HCT116 (cell line): ENCODE measurements around the gene TSPAN16. TPM values are rescaled to one million over a fixed set of nuclear protein-coding genes. Genes with fewer than 3 reads are reported as not detected.

Experiments
- ATAC-seq: fragments of 200-7000 bp; cut with Tn5 transposase; 2 replicates; pipeline ENCODE4 v1.9.1; 2020; ENCODE audit warnings: mild to moderate bottlenecking, moderate library complexity
- BruUV-seq: library from RNA; stranded (reverse); fragments of 400-500 nt; replicated peaks from 2 replicates; lab custom pipeline; 2021; lab: Mats Ljungman, UMichigan
- CTCF ChIA-PET: fragments of 300-600 bp; sonication (Branson Sonifier 250); formaldehyde crosslinking; loops from one replicate; lab custom pipeline; 2021; ENCODE audit warnings: antibody characterized with exemption; lab: Charles Lee
- POLR2A ChIA-PET: fragments of 300-600, 350-600 bp; sonication (Branson Sonifier 250); formaldehyde crosslinking; loops from one replicate; lab custom pipeline; 2021; ENCODE audit warnings: antibody characterized with exemption; lab: Charles Lee
- RAD21 ChIA-PET, 2 experiments: fragments of 300-600 bp; sonication (Branson Sonifier 250); formaldehyde crosslinking; loops; one replicate each; lab custom pipeline; 2023; ENCODE audit warnings: low total read pairs in 2 of 2; ENCODE audit not compliant: uncharacterized antibody in 2 of 2, unreplicated experiment in 2 of 2, low non-redundant PET in 1 of 2; lab: Charles Lee
- DNase-seq: peaks from one replicate; pipeline ENCODE4 v3.0.0-alpha.2; 2010; ENCODE audit warnings: low read depth, low spot score
- H2AFZ ChIP-seq: fragments of 200-600 bp; shearing (Covaris generic), sonication (generic); 2 replicates; pipeline ENCODE4 v1.6.1; 2017; ENCODE audit warnings: low read depth, mixed run types, mixed read lengths, antibody characterized with exemption, low read length; ENCODE audit not compliant: poor library complexity, severe bottlenecking
- H3K27ac ChIP-seq: 2 replicates; pipeline ENCODE4 v1.5.1; 2012; ENCODE audit warnings: low read depth, low read length
- H3K27me3 ChIP-seq: fragments of 200-600 bp; sonication (generic); 2 replicates; pipeline ENCODE4 v1.6.1; 2016; ENCODE audit warnings: mixed run types, low read length, mixed read lengths; ENCODE audit not compliant: insufficient read depth
- H3K36me3 ChIP-seq, 2 experiments: fragments of 200-500 bp in 1 of 2; fragments of 200-600 bp in 1 of 2; sonication (Bioruptor generic) in 1 of 2; sonication (generic) in 1 of 2; 2 replicates each; pipeline versions ENCODE4 v1.5.1 to v1.6.1; 2014 to 2016; ENCODE audit warnings: low read length in 2 of 2, inconsistent platforms in 1 of 2, mixed read lengths in 1 of 2, mixed run types in 1 of 2; ENCODE audit not compliant: insufficient read depth in 2 of 2, control insufficient read depth in 1 of 2
- H3K4me1 ChIP-seq, 2 experiments: fragments of 200-600 bp in 1 of 2; sonication (generic) in 1 of 2; 2 replicates each; pipeline versions ENCODE4 v1.5.1 to v1.6.1; 2012 to 2017; ENCODE audit warnings: low read length in 2 of 2, inconsistent platforms in 1 of 2, mild to moderate bottlenecking in 1 of 2, mixed read lengths in 1 of 2, mixed run types in 1 of 2, moderate library complexity in 1 of 2; ENCODE audit not compliant: insufficient read depth in 2 of 2, control insufficient read depth in 1 of 2
- H3K4me2 ChIP-seq: fragments of 200-600 bp; sonication (generic); 2 replicates; pipeline ENCODE4 v1.6.1; 2017; ENCODE audit warnings: mixed run types, low read length, mixed read lengths
- H3K4me3 ChIP-seq, 2 experiments: fragments of 200-600 bp in 1 of 2; sonication (generic) in 1 of 2; replicated peaks in 1 of 2; 2 replicates each; pipeline ENCODE4 v1.5.1; 2011 to 2016; ENCODE audit warnings: low read length in 2 of 2, control low read depth in 1 of 2, low read depth in 1 of 2, mild to moderate bottlenecking in 1 of 2, mixed read lengths in 1 of 2, mixed run types in 1 of 2
- H3K79me2 ChIP-seq: fragments of 200-600 bp; sonication (generic); 2 replicates; pipeline ENCODE4 v1.6.1; 2017; ENCODE audit warnings: mild to moderate bottlenecking, mixed run types, low read length, moderate library complexity, mixed read lengths; ENCODE audit not compliant: insufficient read depth
- H3K9ac ChIP-seq: fragments of 200-600 bp; sonication (generic); 2 replicates; pipeline ENCODE4 v1.6.1; 2016; ENCODE audit warnings: low read length, mixed read lengths
- H3K9me2 ChIP-seq: fragments of 200-600 bp; sonication (generic), shearing (Covaris generic); 2 replicates; pipeline ENCODE4 v1.6.1; 2017; ENCODE audit warnings: mixed run types, mild to moderate bottlenecking, moderate library complexity; ENCODE audit not compliant: insufficient read depth
- H3K9me3 ChIP-seq, 2 experiments: fragments of 200-500 bp in 1 of 2; fragments of 200-600 bp in 1 of 2; sonication (Bioruptor generic) in 1 of 2; sonication (generic) in 1 of 2; 2 replicates each; pipeline ENCODE4 v1.6.1; 2014 to 2017; ENCODE audit warnings: low read length in 2 of 2, mixed read lengths in 2 of 2, inconsistent platforms in 1 of 2, low read depth in 1 of 2, mild to moderate bottlenecking in 1 of 2, mixed run types in 1 of 2, moderate library complexity in 1 of 2; ENCODE audit not compliant: control insufficient read depth in 1 of 2, insufficient read depth in 1 of 2
- H4K20me1 ChIP-seq: fragments of 200-600 bp; sonication (generic), shearing (Covaris generic); 2 replicates; pipeline ENCODE4 v1.6.1; 2017; ENCODE audit warnings: mixed run types, mild to moderate bottlenecking, moderate library complexity; ENCODE audit not compliant: insufficient read depth
- CBX3 ChIP-seq: IDR thresholded peaks from 2 replicates; pipeline ENCODE4 v1.6.1; 2012; ENCODE audit warnings: low read depth
- CEBPB ChIP-seq: IDR thresholded peaks from 2 replicates; pipeline ENCODE4 v1.6.1; 2012; ENCODE audit warnings: low read depth
- EGR1 ChIP-seq: IDR thresholded peaks from 2 replicates; pipeline ENCODE4 v1.6.1; 2012; ENCODE audit warnings: low read depth
- ELF1 ChIP-seq: IDR thresholded peaks from 2 replicates; pipeline ENCODE4 v1.6.1; 2012; ENCODE audit warnings: low read depth, borderline replicate concordance
- EZH2phosphoT487 ChIP-seq: fragments of 200-600 bp; IDR thresholded peaks from 2 replicates; pipeline ENCODE4 v1.6.1; 2018; ENCODE audit warnings: antibody characterized with exemption, borderline replicate concordance
- POLR2AphosphoS5 ChIP-seq: IDR thresholded peaks from 2 replicates; pipeline ENCODE4 v1.6.1; 2011; ENCODE audit warnings: mild to moderate bottlenecking, low read depth, low read length, moderate library complexity
- RAD21 ChIP-seq: IDR thresholded peaks from 2 replicates; pipeline ENCODE4 v1.6.1; 2012; ENCODE audit warnings: low read depth, mild to moderate bottlenecking
- REST ChIP-seq: IDR thresholded peaks from 2 replicates; pipeline ENCODE4 v1.6.1; 2012; ENCODE audit warnings: low read depth
- SIN3A ChIP-seq: IDR thresholded peaks from 2 replicates; pipeline ENCODE4 v1.6.1; 2012; ENCODE audit warnings: low read depth
- SP1 ChIP-seq: IDR thresholded peaks from 2 replicates; pipeline ENCODE4 v1.6.1; 2012; ENCODE audit warnings: low read depth
- TCF7L2 ChIP-seq: IDR thresholded peaks from 2 replicates; pipeline ENCODE4 v1.7.0; 2011; ENCODE audit warnings: borderline replicate concordance, inconsistent platforms; ENCODE audit not compliant: insufficient read depth, insufficient read length; ENCODE audit errors: extremely low read depth
- ZBTB33 ChIP-seq: IDR thresholded peaks from 2 replicates; pipeline ENCODE4 v1.6.1; 2011; ENCODE audit warnings: mild to moderate bottlenecking, low read length, moderate library complexity; ENCODE audit not compliant: insufficient replicate concordance; ENCODE audit errors: extremely low read depth
- intact Hi-C: fragments of 100-400 bp; cut with micrococcal nuclease; formaldehyde crosslinking; loops from 2 replicates; pipeline ENCODE4 v1.10.0; 2022
- total RNA-seq: library from RNA; stranded (reverse); gene quantifications from one replicate; pipeline ENCODE4 v1.2.1, GENCODE V29; 2021; ENCODE audit not compliant: unreplicated experiment

TSPAN16 gene
- total RNA-seq, 1 experiment from 2014 or later, result not detected

GRCh38 chr19:11248852-11249251 is 47.1 kb upstream of the TSPAN16 start:
- no peak overlapping the region for H3K4me2 ChIP-seq
- no peaks in the 10 kb centered on the region for H3K27me3 ChIP-seq
- H3K9me2 ChIP-seq, result no peaks in the 10 kb centered on the region
- intact Hi-C loops, result no loop called here
- no peak overlapping the region for H3K9ac ChIP-seq
- H2AFZ ChIP-seq, result no peak overlapping the region
- no peaks in the 10 kb centered on the region for H4K20me1 ChIP-seq
- H3K36me3 ChIP-seq, result peaks cover 10% of the 10 kb centered on the region in 2 experiments; a peak in 3 of 4 replicates
- TF ChIP-seq CEBPB (no peak), SP1 (no peak), ZBTB33 (no peak), EGR1 (no peak), EZH2phosphoT487 (no peak), TCF7L2 (no peak), POLR2AphosphoS5 (no peak), REST (no peak), CBX3 (no peak), RAD21 (no peak), SIN3A (no peak), ELF1 (no peak)
- no peaks in the 10 kb centered on the region for H3K79me2 ChIP-seq
- DNase-seq (no peak), ATAC-seq (no peak)
- H3K27ac ChIP-seq, result no peak overlapping the region
- CTCF ChIA-PET, result no interaction called here
- POLR2A ChIA-PET, result no interaction called here
- no TSS peak for BruUV-seq
- H3K4me1 ChIP-seq, result no peaks in the 10 kb centered on the region
- RAD21 ChIA-PET, result no interaction called here
- no peaks in the 10 kb centered on the region for H3K9me3 ChIP-seq
- no peak overlapping the region for H3K4me3 ChIP-seq
